HCT116 (cell line): Measurements from ENCODE around the gene AKAP13. TPM values are rescaled to one million over a fixed set of nuclear protein-coding genes. Genes with fewer than 3 reads are reported as not detected.

Experiments
- ATAC-seq: fragments of 200-7000 bp; cut with Tn5 transposase; 2 replicates; pipeline ENCODE4 v1.9.1; 2020; ENCODE audit warnings: mild to moderate bottlenecking, moderate library complexity
- BruUV-seq: library from RNA; stranded (reverse); fragments of 400-500 nt; replicated peaks from 2 replicates; lab custom pipeline; 2021; lab: Mats Ljungman, UMichigan
- CTCF ChIA-PET: fragments of 300-600 bp; sonication (Branson Sonifier 250); formaldehyde crosslinking; loops from one replicate; lab custom pipeline; 2021; ENCODE audit warnings: antibody characterized with exemption; lab: Charles Lee
- POLR2A ChIA-PET: fragments of 300-600, 350-600 bp; sonication (Branson Sonifier 250); formaldehyde crosslinking; loops from one replicate; lab custom pipeline; 2021; ENCODE audit warnings: antibody characterized with exemption; lab: Charles Lee
- RAD21 ChIA-PET, 2 experiments: fragments of 300-600 bp; sonication (Branson Sonifier 250); formaldehyde crosslinking; loops; one replicate each; lab custom pipeline; 2023; ENCODE audit warnings: low total read pairs in 2 of 2; ENCODE audit not compliant: uncharacterized antibody in 2 of 2, unreplicated experiment in 2 of 2, low non-redundant PET in 1 of 2; lab: Charles Lee
- DNase-seq: peaks from one replicate; pipeline ENCODE4 v3.0.0-alpha.2; 2010; ENCODE audit warnings: low read depth, low spot score
- H2AFZ ChIP-seq: fragments of 200-600 bp; shearing (Covaris generic), sonication (generic); 2 replicates; pipeline ENCODE4 v1.6.1; 2017; ENCODE audit warnings: low read depth, mixed run types, mixed read lengths, antibody characterized with exemption, low read length; ENCODE audit not compliant: poor library complexity, severe bottlenecking
- H3K27ac ChIP-seq: 2 replicates; pipeline ENCODE4 v1.5.1; 2012; ENCODE audit warnings: low read depth, low read length
- H3K27me3 ChIP-seq: fragments of 200-600 bp; sonication (generic); 2 replicates; pipeline ENCODE4 v1.6.1; 2016; ENCODE audit warnings: mixed run types, low read length, mixed read lengths; ENCODE audit not compliant: insufficient read depth
- H3K36me3 ChIP-seq, 2 experiments: fragments of 200-500 bp in 1 of 2; fragments of 200-600 bp in 1 of 2; sonication (Bioruptor generic) in 1 of 2; sonication (generic) in 1 of 2; 2 replicates each; pipeline versions ENCODE4 v1.5.1 to v1.6.1; 2014 to 2016; ENCODE audit warnings: low read length in 2 of 2, inconsistent platforms in 1 of 2, mixed read lengths in 1 of 2, mixed run types in 1 of 2; ENCODE audit not compliant: insufficient read depth in 2 of 2, control insufficient read depth in 1 of 2
- H3K4me1 ChIP-seq, 2 experiments: fragments of 200-600 bp in 1 of 2; sonication (generic) in 1 of 2; 2 replicates each; pipeline versions ENCODE4 v1.5.1 to v1.6.1; 2012 to 2017; ENCODE audit warnings: low read length in 2 of 2, inconsistent platforms in 1 of 2, mild to moderate bottlenecking in 1 of 2, mixed read lengths in 1 of 2, mixed run types in 1 of 2, moderate library complexity in 1 of 2; ENCODE audit not compliant: insufficient read depth in 2 of 2, control insufficient read depth in 1 of 2
- H3K4me2 ChIP-seq: fragments of 200-600 bp; sonication (generic); 2 replicates; pipeline ENCODE4 v1.6.1; 2017; ENCODE audit warnings: mixed run types, low read length, mixed read lengths
- H3K4me3 ChIP-seq, 2 experiments: fragments of 200-600 bp in 1 of 2; sonication (generic) in 1 of 2; replicated peaks in 1 of 2; 2 replicates each; pipeline ENCODE4 v1.5.1; 2011 to 2016; ENCODE audit warnings: low read length in 2 of 2, control low read depth in 1 of 2, low read depth in 1 of 2, mild to moderate bottlenecking in 1 of 2, mixed read lengths in 1 of 2, mixed run types in 1 of 2
- H3K79me2 ChIP-seq: fragments of 200-600 bp; sonication (generic); 2 replicates; pipeline ENCODE4 v1.6.1; 2017; ENCODE audit warnings: mild to moderate bottlenecking, mixed run types, low read length, moderate library complexity, mixed read lengths; ENCODE audit not compliant: insufficient read depth
- H3K9ac ChIP-seq: fragments of 200-600 bp; sonication (generic); 2 replicates; pipeline ENCODE4 v1.6.1; 2016; ENCODE audit warnings: low read length, mixed read lengths
- H3K9me2 ChIP-seq: fragments of 200-600 bp; sonication (generic), shearing (Covaris generic); 2 replicates; pipeline ENCODE4 v1.6.1; 2017; ENCODE audit warnings: mixed run types, mild to moderate bottlenecking, moderate library complexity; ENCODE audit not compliant: insufficient read depth
- H3K9me3 ChIP-seq, 2 experiments: fragments of 200-500 bp in 1 of 2; fragments of 200-600 bp in 1 of 2; sonication (Bioruptor generic) in 1 of 2; sonication (generic) in 1 of 2; 2 replicates each; pipeline ENCODE4 v1.6.1; 2014 to 2017; ENCODE audit warnings: low read length in 2 of 2, mixed read lengths in 2 of 2, inconsistent platforms in 1 of 2, low read depth in 1 of 2, mild to moderate bottlenecking in 1 of 2, mixed run types in 1 of 2, moderate library complexity in 1 of 2; ENCODE audit not compliant: control insufficient read depth in 1 of 2, insufficient read depth in 1 of 2
- H4K20me1 ChIP-seq: fragments of 200-600 bp; sonication (generic), shearing (Covaris generic); 2 replicates; pipeline ENCODE4 v1.6.1; 2017; ENCODE audit warnings: mixed run types, mild to moderate bottlenecking, moderate library complexity; ENCODE audit not compliant: insufficient read depth
- ELF1 ChIP-seq: IDR thresholded peaks from 2 replicates; pipeline ENCODE4 v1.6.1; 2012; ENCODE audit warnings: low read depth, borderline replicate concordance
- EZH2 ChIP-seq: fragments of 200-600 bp; sonication (generic); IDR thresholded peaks from 2 replicates; pipeline ENCODE4 v1.6.1; 2017; ENCODE audit warnings: antibody characterized with exemption, mixed run types
- RAD21 ChIP-seq: IDR thresholded peaks from 2 replicates; pipeline ENCODE4 v1.6.1; 2012; ENCODE audit warnings: low read depth, mild to moderate bottlenecking
- REST ChIP-seq: IDR thresholded peaks from 2 replicates; pipeline ENCODE4 v1.6.1; 2012; ENCODE audit warnings: low read depth
- ZFX ChIP-seq: fragments of 450-650 bp; IDR thresholded peaks from 2 replicates; pipeline ENCODE4 v1.6.1; 2017
- intact Hi-C: fragments of 100-400 bp; cut with micrococcal nuclease; formaldehyde crosslinking; loops from 2 replicates; pipeline ENCODE4 v1.10.0; 2022
- total RNA-seq: library from RNA; stranded (reverse); gene quantifications from one replicate; pipeline ENCODE4 v1.2.1, GENCODE V29; 2021; ENCODE audit not compliant: unreplicated experiment
- TF ChIP-seq, protein P1 (sequence below), 3 experiments: fragments of 200-600 bp in 1 of 3; sonication (generic) in 1 of 3; IDR thresholded peaks in 2 of 3; conservative IDR thresholded peaks in 1 of 3; 2 replicates each; pipeline ENCODE4 v1.5.1; 2012 to 2017; ENCODE audit warnings: low read depth in 2 of 3, low read length in 2 of 3, antibody characterized with exemption in 1 of 3, borderline replicate concordance in 1 of 3, control low read depth in 1 of 3, mild to moderate bottlenecking in 1 of 3, mixed read lengths in 1 of 3, mixed run types in 1 of 3, moderate library complexity in 1 of 3; ENCODE audit not compliant: insufficient read depth in 1 of 3

Gene AKAP13
- total RNA-seq, 1 experiment from 2014 or later = 43.1 TPM

DNA sequence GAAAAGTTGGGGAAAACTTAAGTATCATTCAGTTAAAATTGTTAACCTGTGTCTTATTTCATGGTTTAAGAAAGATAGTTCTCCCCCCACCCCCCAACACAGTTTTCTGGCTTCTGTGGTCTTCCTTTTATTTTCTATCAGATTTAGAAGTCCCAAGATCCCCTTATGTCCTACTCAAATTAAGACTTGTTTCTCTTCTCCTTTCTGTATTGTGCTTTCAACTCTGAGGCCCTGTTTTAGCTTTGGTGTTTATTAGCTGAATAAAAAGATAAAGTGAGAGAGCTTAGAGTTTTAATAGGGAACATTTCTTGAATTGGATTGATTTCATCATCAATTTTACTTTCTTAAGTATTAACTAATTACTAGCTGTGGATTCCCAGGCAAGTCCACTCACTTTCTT lies 62.6 kb downstream of the AKAP13 start:
- ChIA-PET POLR2A (no interaction called here), CTCF (interaction anchor here (1.4 kb wide), 1 partner anchor 147 kb away, joined by 5 read pairs; no protein-coding TSS in a partner anchor), RAD21 (no interaction called here)
- H3K27ac ChIP-seq = no peak overlapping the region
- no peak overlapping the region for H3K9ac ChIP-seq
- H3K4me2 ChIP-seq = peak overlapping the region; percentile 26; the same call in 1 of the 2 replicates
- no peaks in the 10 kb centered on the region for H3K9me3 ChIP-seq
- no peaks in the 10 kb centered on the region for H3K9me2 ChIP-seq
- no peaks in the 10 kb centered on the region for H3K27me3 ChIP-seq
- no peaks in the 10 kb centered on the region for H3K36me3 ChIP-seq
- no peak overlapping the region for H3K4me3 ChIP-seq
- peaks cover 12 to 19% of the 10 kb centered on the region in 2 experiments for H3K4me1 ChIP-seq
- intact Hi-C loops = no loop called here
- H2AFZ ChIP-seq = no peak overlapping the region
- BruUV-seq = no TSS peak
- H4K20me1 ChIP-seq = peaks cover 3% of the 10 kb centered on the region; the same call in 1 of the 2 replicates
- TF ChIP-seq EZH2 = no peak
- no peak for TF ChIP-seq REST
- no peak for TF ChIP-seq ELF1
- DNase-seq (no peak), ATAC-seq (no peak)
- peaks cover 68% of the 10 kb centered on the region for H3K79me2 ChIP-seq

- peak; percentile 76 for ATAC-seq
- CTCF ChIA-PET = interaction anchor here (1.4 kb wide), 1 partner anchor 147 kb away, joined by 5 read pairs; no protein-coding TSS in a partner anchor
- Histone ChIP-seq H3K9ac (no peak overlapping the region), H3K36me3 (no peaks in the 10 kb centered on the region), H3K4me1 (peaks cover 12 to 19% of the 10 kb centered on the region in 2 experiments), H3K27me3 (no peaks in the 10 kb centered on the region), H3K9me3 (no peaks in the 10 kb centered on the region), H4K20me1 (peaks cover 3% of the 10 kb centered on the region; the same call in 1 of the 2 replicates), H3K4me2 (peak overlapping the region; percentile 26; the same call in 1 of the 2 replicates), H3K9me2 (no peaks in the 10 kb centered on the region), H2AFZ (no peak overlapping the region), H3K4me3 (no peak overlapping the region), H3K27ac (no peak overlapping the region), H3K79me2 (peaks cover 71% of the 10 kb centered on the region)
- intact Hi-C loops = no loop called here
- TF ChIP-seq RAD21 = peak; percentile 14; the same call in 1 of the 2 replicates
- TF ChIP-seq, protein P1, sequence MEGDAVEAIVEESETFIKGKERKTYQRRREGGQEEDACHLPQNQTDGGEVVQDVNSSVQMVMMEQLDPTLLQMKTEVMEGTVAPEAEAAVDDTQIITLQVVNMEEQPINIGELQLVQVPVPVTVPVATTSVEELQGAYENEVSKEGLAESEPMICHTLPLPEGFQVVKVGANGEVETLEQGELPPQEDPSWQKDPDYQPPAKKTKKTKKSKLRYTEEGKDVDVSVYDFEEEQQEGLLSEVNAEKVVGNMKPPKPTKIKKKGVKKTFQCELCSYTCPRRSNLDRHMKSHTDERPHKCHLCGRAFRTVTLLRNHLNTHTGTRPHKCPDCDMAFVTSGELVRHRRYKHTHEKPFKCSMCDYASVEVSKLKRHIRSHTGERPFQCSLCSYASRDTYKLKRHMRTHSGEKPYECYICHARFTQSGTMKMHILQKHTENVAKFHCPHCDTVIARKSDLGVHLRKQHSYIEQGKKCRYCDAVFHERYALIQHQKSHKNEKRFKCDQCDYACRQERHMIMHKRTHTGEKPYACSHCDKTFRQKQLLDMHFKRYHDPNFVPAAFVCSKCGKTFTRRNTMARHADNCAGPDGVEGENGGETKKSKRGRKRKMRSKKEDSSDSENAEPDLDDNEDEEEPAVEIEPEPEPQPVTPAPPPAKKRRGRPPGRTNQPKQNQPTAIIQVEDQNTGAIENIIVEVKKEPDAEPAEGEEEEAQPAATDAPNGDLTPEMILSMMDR (IDR thresholded peaks at IDR 0.05 in 2 of 3, conservative IDR thresholded peaks at IDR 0.05 in 1 of 3; ENCODE audit: borderline replicate concordance in 1 of 3, insufficient read depth in 1 of 3, low read depth in 2 of 3, low read length in 2 of 3) = peak in 2 of 3 experiments; percentile 18 to 25; a peak in 1 of 6 replicates
- no peak for TF ChIP-seq ZFX
- POLR2A ChIA-PET = interaction anchor here (0.8 kb wide), 1 partner anchor 25 kb away, joined by 3 read pairs; no protein-coding TSS in a partner anchor
- DNase-seq = peak; percentile 47
- BruUV-seq = no TSS peak
- RAD21 ChIA-PET = interaction anchor here in 1 of 2 experiments (0.7 kb wide), 1 partner anchor 33 kb away, joined by 3 read pairs; no protein-coding TSS in a partner anchor
Observed at GRCh38 chr15:85443593-85444087, 63.2 kb downstream of the AKAP13 start.
